H1 (cell line): ENCODE data around the gene KCNJ12. TPM values are rescaled to one million over a fixed set of nuclear protein-coding genes. Genes with fewer than 3 reads are reported as not detected.
A peak's percentile ranks its signal among the peaks of the same experiment; 100 is the strongest.

Source experiments
- CTCF ChIA-PET: fragments of 300-600 bp; sonication (Branson Sonifier 250); formaldehyde crosslinking; loops from one replicate; lab custom pipeline; 2021; ENCODE audit not compliant: partially characterized antibody; lab: Charles Lee
- POLR2A ChIA-PET: fragments of 300-600 bp; sonication (Branson Sonifier 250); formaldehyde crosslinking; loops from one replicate; lab custom pipeline; 2021; ENCODE audit warnings: inconsistent platforms; ENCODE audit not compliant: partially characterized antibody; lab: Charles Lee
- DNase-seq, 2 experiments: peaks; one replicate each; pipeline versions ENCODE4 v3.0.0 to v3.0.0-alpha.2; 2010 to 2022; ENCODE audit warnings: low spot score in 2 of 2, low read depth in 1 of 2, mixed read lengths in 1 of 2
- FAIRE-seq: peaks from 2 replicates; lab custom pipeline; 2011; peaks lifted over from hg19 to GRCh38; lab: Jason Lieb, UNC
- H2AFZ ChIP-seq: 2 replicates; pipeline ENCODE4 v1.8.1; 2012; ENCODE audit warnings: low read length, inconsistent platforms
- H2AK5ac ChIP-seq: 2 replicates; pipeline ENCODE4 v1.6.1; 2013; ENCODE audit warnings: low read depth, low read length
- H2BK120ac ChIP-seq: replicated peaks from 2 replicates; pipeline ENCODE3; 2013; ENCODE audit warnings: low read depth, low read length, inconsistent platforms
- H2BK12ac ChIP-seq: 2 replicates; pipeline ENCODE4 v1.6.1; 2013; ENCODE audit warnings: low read depth, low read length
- H2BK15ac ChIP-seq: 2 replicates; pipeline ENCODE4 v1.6.1; 2013; ENCODE audit warnings: low read length
- H2BK20ac ChIP-seq: 2 replicates; pipeline ENCODE4 v1.6.1; 2013; ENCODE audit warnings: low read length
- H2BK5ac ChIP-seq: 2 replicates; pipeline ENCODE4 v1.6.1; 2013; ENCODE audit warnings: low read depth, low read length
- H3K14ac ChIP-seq: 2 replicates; pipeline ENCODE4 v1.6.1; 2013; ENCODE audit warnings: inconsistent platforms; ENCODE audit not compliant: insufficient read length
- H3K18ac ChIP-seq: 2 replicates; pipeline ENCODE4 v1.6.1; 2013; ENCODE audit warnings: low read length; ENCODE audit errors: extremely low read depth
- H3K23ac ChIP-seq: 2 replicates; pipeline ENCODE4 v1.6.1; 2013; ENCODE audit warnings: inconsistent platforms; ENCODE audit not compliant: insufficient read length
- H3K23me2 ChIP-seq: 2 replicates; pipeline ENCODE4 v1.6.1; 2013; ENCODE audit warnings: low read depth, low read length
- H3K27ac ChIP-seq: 2 replicates; pipeline ENCODE4 v1.6.1; 2011; ENCODE audit warnings: low read depth, low read length, inconsistent platforms
- H3K27me3 ChIP-seq, 4 experiments: replicated peaks in 1 of 4; 1 replicate in 1 of 4; 2 replicates in 3 of 4; pipeline versions ENCODE4 v1.6.1 to v1.8.1; 2011 to 2013; ENCODE audit warnings: low read length in 3 of 4, mild to moderate bottlenecking in 3 of 4, inconsistent platforms in 2 of 4, mixed read lengths in 2 of 4, moderate library complexity in 1 of 4; ENCODE audit not compliant: control insufficient read depth in 3 of 4, insufficient read depth in 3 of 4; ENCODE audit errors: extremely low read depth in 1 of 4
- H3K36me3 ChIP-seq, 4 experiments: 2 replicates each; pipeline versions ENCODE4 v1.6.1 to v1.8.1; 2011 to 2013; ENCODE audit warnings: mild to moderate bottlenecking in 4 of 4, low read length in 3 of 4, moderate library complexity in 2 of 4, control low read depth in 1 of 4, inconsistent platforms in 1 of 4; ENCODE audit not compliant: insufficient read depth in 4 of 4, control insufficient read depth in 2 of 4
- H3K4ac ChIP-seq: replicated peaks from 2 replicates; pipeline ENCODE3; 2013; ENCODE audit warnings: low read length, low read depth, mixed read lengths, inconsistent platforms; ENCODE audit not compliant: insufficient read length
- H3K4me1 ChIP-seq, 4 experiments: replicated peaks in 1 of 4; 1 replicate in 1 of 4; 2 replicates in 3 of 4; pipeline versions ENCODE4 v1.6.1 to v1.8.1; 2011 to 2013; ENCODE audit warnings: low read length in 3 of 4, inconsistent platforms in 2 of 4, mixed read lengths in 1 of 4; ENCODE audit not compliant: insufficient read depth in 4 of 4, control insufficient read depth in 3 of 4
- H3K4me2 ChIP-seq, 2 experiments: 2 replicates each; pipeline versions ENCODE4 v1.6.1 to v1.8.1; 2011 to 2013; ENCODE audit warnings: low read depth in 2 of 2, low read length in 2 of 2, control low read depth in 1 of 2, inconsistent platforms in 1 of 2, mild to moderate bottlenecking in 1 of 2; ENCODE audit not compliant: insufficient read depth in 1 of 2
- H3K4me3 ChIP-seq, 4 experiments: fragments of 200-600, 300-600 bp in 1 of 4; sonication (generic), shearing (Covaris generic), sonication (Bioruptor Twin) in 1 of 4; 2 replicates each; pipeline versions ENCODE4 v1.5.1 to v1.8.1; 2011 to 2016; ENCODE audit warnings: low read length in 4 of 4, low read depth in 3 of 4, control low read depth in 2 of 4, inconsistent platforms in 2 of 4, mild to moderate bottlenecking in 2 of 4, mixed read lengths in 1 of 4, moderate library complexity in 1 of 4; ENCODE audit not compliant: insufficient read depth in 2 of 4; ENCODE audit errors: extremely low read depth in 1 of 4
- H3K56ac ChIP-seq: replicated peaks from 2 replicates; pipeline ENCODE3; 2013; ENCODE audit warnings: low read depth, mild to moderate bottlenecking, mixed read lengths, low read length, inconsistent platforms; ENCODE audit not compliant: insufficient read length
- H3K79me1 ChIP-seq: 2 replicates; pipeline ENCODE4 v1.6.1; 2013; ENCODE audit warnings: low read depth, low read length, control low read depth
- H3K79me2 ChIP-seq, 2 experiments: 2 replicates each; pipeline versions ENCODE4 v1.6.1 to v1.8.1; 2012 to 2013; ENCODE audit warnings: low read length in 2 of 2, mild to moderate bottlenecking in 2 of 2, inconsistent platforms in 1 of 2; ENCODE audit not compliant: insufficient read depth in 2 of 2, control insufficient read depth in 1 of 2
- H3K9ac ChIP-seq, 4 experiments: replicated peaks in 1 of 4; 1 replicate in 1 of 4; 2 replicates in 3 of 4; pipeline versions ENCODE4 v1.6.1 to v1.8.1; 2011 to 2013; ENCODE audit warnings: low read depth in 3 of 4, low read length in 3 of 4, control low read depth in 2 of 4, mild to moderate bottlenecking in 2 of 4, moderate library complexity in 2 of 4, inconsistent platforms in 1 of 4; ENCODE audit errors: extremely low read depth in 1 of 4
- H3K9me3 ChIP-seq, 2 experiments: 2 replicates each; pipeline versions ENCODE4 v1.6.1 to v1.8.1; 2012 to 2013; ENCODE audit warnings: mild to moderate bottlenecking in 2 of 2, moderate library complexity in 2 of 2, control low read depth in 1 of 2, inconsistent platforms in 1 of 2, low read depth in 1 of 2, low read length in 1 of 2, mixed read lengths in 1 of 2; ENCODE audit not compliant: insufficient read depth in 2 of 2
- H4K20me1 ChIP-seq, 2 experiments: replicated peaks in 1 of 2; 2 replicates each; pipeline versions ENCODE3 to v1.8.1; 2011 to 2013; ENCODE audit warnings: inconsistent platforms in 2 of 2, low read length in 2 of 2, mild to moderate bottlenecking in 1 of 2; ENCODE audit not compliant: insufficient read depth in 2 of 2, control insufficient read depth in 1 of 2
- H4K5ac ChIP-seq: 2 replicates; pipeline ENCODE4 v1.6.1; 2013; ENCODE audit warnings: low read length, low read depth, mixed read lengths, inconsistent platforms; ENCODE audit not compliant: insufficient read length
- H4K8ac ChIP-seq: 2 replicates; pipeline ENCODE4 v1.8.0; 2013; ENCODE audit warnings: mild to moderate bottlenecking, moderate library complexity, low read length, inconsistent platforms; ENCODE audit not compliant: insufficient read depth; ENCODE audit errors: extremely low read depth
- H4K91ac ChIP-seq: replicated peaks from 2 replicates; pipeline ENCODE3; 2013; ENCODE audit warnings: low read length, mixed read lengths, inconsistent platforms; ENCODE audit not compliant: insufficient read length
- EP300 ChIP-seq, 2 experiments: IDR thresholded peaks; 1 replicate in 1 of 2; 2 replicates in 1 of 2; pipeline ENCODE4 v1.6.1; 2011 to 2012; ENCODE audit warnings: low read depth in 2 of 2, low read length in 2 of 2, mild to moderate bottlenecking in 2 of 2, borderline replicate concordance in 1 of 2, inconsistent platforms in 1 of 2, moderate library complexity in 1 of 2
- GTF2F1 ChIP-seq: IDR thresholded peaks from 2 replicates; pipeline ENCODE4 v1.6.1; 2012; ENCODE audit warnings: low read depth, low read length, improper control_type of control experiment, borderline replicate concordance
- KDM5A ChIP-seq: fragments of 200-600 bp; IDR thresholded peaks from 2 replicates; pipeline ENCODE4 v1.7.1; 2012; ENCODE audit warnings: mild to moderate bottlenecking, low read length, inconsistent platforms, mixed read lengths
- MAX ChIP-seq: IDR thresholded peaks from 2 replicates; pipeline ENCODE4 v1.6.1; 2012; ENCODE audit warnings: inconsistent platforms
- NANOG ChIP-seq: IDR thresholded peaks from 2 replicates; pipeline ENCODE4 v1.6.1; 2011; ENCODE audit warnings: low read length, low read depth, mild to moderate bottlenecking, inconsistent platforms; ENCODE audit not compliant: insufficient read depth, poor library complexity, severe bottlenecking
- PHF8 ChIP-seq: fragments of 200-600 bp; sonication (generic); conservative IDR thresholded peaks from 2 replicates; pipeline ENCODE4 v1.7.1; 2012; ENCODE audit warnings: low read depth, mild to moderate bottlenecking, inconsistent platforms, low read length, moderate library complexity
- RXRA ChIP-seq: IDR thresholded peaks from 2 replicates; pipeline ENCODE4 v1.6.1; 2011; ENCODE audit warnings: low read depth, mild to moderate bottlenecking, low read length, moderate library complexity; ENCODE audit not compliant: insufficient read depth
- SIRT6 ChIP-seq: IDR thresholded peaks from one replicate; pipeline ENCODE4 v1.7.1; 2012; ENCODE audit warnings: low read length, inconsistent platforms
- SIX5 ChIP-seq: IDR thresholded peaks from 2 replicates; pipeline ENCODE4 v1.6.1; 2011; ENCODE audit warnings: mild to moderate bottlenecking, low read depth, low read length
- SP1 ChIP-seq: IDR thresholded peaks from 2 replicates; pipeline ENCODE4 v1.6.1; 2011; ENCODE audit warnings: low read depth, low read length
- SP2 ChIP-seq: IDR thresholded peaks from 2 replicates; pipeline ENCODE4 v1.6.1; 2012; ENCODE audit warnings: mild to moderate bottlenecking, low read length, inconsistent platforms
- SRF ChIP-seq: IDR thresholded peaks from 2 replicates; pipeline ENCODE4 v1.6.1; 2011; ENCODE audit warnings: mild to moderate bottlenecking, low read depth, low read length, moderate library complexity
- TEAD4 ChIP-seq: IDR thresholded peaks from 2 replicates; pipeline ENCODE4 v1.6.1; 2012; ENCODE audit warnings: low read depth, low read length, inconsistent platforms, mixed read lengths
- WGBS, 2 experiments: shearing (Covaris generic) in 1 of 2; methylation state at CpG; one replicate each; pipeline versions ENCODE4 v1.1.6 to v1.1.7; 2013 to 2015; ENCODE audit warnings: low lambda C conversion rate in 2 of 2, mixed read lengths in 2 of 2, inconsistent platforms in 1 of 2, low coverage in 1 of 2, missing lambda C conversion rate in 1 of 2; ENCODE audit not compliant: insufficient replicate concordance in 2 of 2, insufficient coverage in 1 of 2, insufficient read length in 1 of 2; ENCODE audit errors: extremely low coverage in 1 of 2, missing lambda C conversion rate in 1 of 2; 5-methylcytosine and 5-hydroxymethylcytosine counted together
- polyA plus RNA-seq, 7 experiments: library from polyadenylated mRNA; depleted of rRNA in 3 of 7; stranded (reverse) in 5 of 7; unstranded in 2 of 7; fragments of >200 nt in 5 of 7; fragments of 200-250 nt in 2 of 7; gene quantifications; 1 replicate in 5 of 7; 2 replicates in 1 of 7; 4 replicates in 1 of 7; pipeline versions ENCODE4 v1.2.1 to v1.2.3, GENCODE V29; 2011 to 2013; ENCODE audit warnings: missing spikeins in 2 of 7, mixed read lengths in 2 of 7
- total RNA-seq: library from RNA; stranded (reverse); fragmentation: NEBNext Ultra II Directional; extraction: Animal tissue kit (Norgen Biotek cat#: 25700); gene quantifications from 2 replicates; pipeline ENCODE4 v1.2.1, GENCODE V29; 2021

KCNJ12 gene
- total and polyA plus RNA-seq, 2 of the 8 experiments (the other 6 are each of a cell fraction or from before 2014, with no cell fraction given), result 1.2 to 1.5 TPM

DNA sequence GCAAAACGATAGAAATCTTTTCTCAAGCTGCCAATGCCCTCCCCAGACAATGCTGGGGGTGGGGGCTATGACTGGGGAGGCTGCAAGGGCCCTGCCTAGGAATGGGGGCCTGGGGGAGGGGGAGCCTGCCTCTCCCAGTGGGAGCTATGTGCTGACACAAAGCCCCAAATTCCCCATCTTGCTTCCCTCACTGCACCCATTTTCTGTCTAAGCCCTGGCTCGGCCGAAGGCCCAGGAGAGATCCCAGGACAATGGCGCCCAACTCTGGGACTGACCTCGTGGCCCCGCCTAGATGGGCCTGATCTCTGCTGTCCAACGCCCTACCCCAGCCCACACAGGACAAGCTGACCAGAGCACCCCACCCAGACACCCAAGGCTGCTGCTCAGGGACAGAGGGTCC is 11.1 kb upstream of the KCNJ12 start:
- Histone ChIP-seq H2BK120ac (no peak overlapping the region), H4K8ac (no peak overlapping the region; the same call in 1 of the 2 replicates), H3K14ac (no peak overlapping the region), H3K23me2 (peaks cover 15% of the 10 kb centered on the region; the same call in 1 of the 2 replicates), H3K4me1 (peaks cover 0 to 7% (median 5%) of the 10 kb centered on the region in 4 experiments; a peak in 6 of 7 replicates), H3K4me3 (no peak overlapping the region), H4K91ac (no peak overlapping the region), H4K20me1 (peaks cover 0 to 4% of the 10 kb centered on the region in 2 experiments), H2BK12ac (no peak overlapping the region), H3K9ac (no peak overlapping the region), H2BK20ac (no peak overlapping the region), H3K79me2 (no peaks in the 10 kb centered on the region), H3K4ac (no peak overlapping the region), H2AK5ac (0 out of 2 replicates have a peak overlapping the region, but pooled peaks have one; percentile 24), H4K5ac (no peak overlapping the region), H2BK5ac (no peak overlapping the region), H2BK15ac (no peak overlapping the region), H3K9me3 (no peaks in the 10 kb centered on the region), H3K27me3 (peaks cover 0 to 4% (median 1%) of the 10 kb centered on the region in 4 experiments; a peak in 2 of 7 replicates), H3K56ac (no peak overlapping the region), H3K27ac (no peak overlapping the region), H3K23ac (no peak overlapping the region), H3K79me1 (no peaks in the 10 kb centered on the region), H3K36me3 (no peaks in the 10 kb centered on the region), H3K18ac (no peak overlapping the region), H3K4me2 (no peak overlapping the region), H2AFZ (no peak overlapping the region)
- FAIRE-seq (no peak), DNase-seq (no peak)
- WGBS, 2 experiments, result 79% methylated on average over 7 of the region's 7 CpGs; no CpG with 5 or more reads in 1 of the 2 experiments
- POLR2A ChIA-PET, result interaction anchor here (1.1 kb wide), 2 partner anchors 8 to 10 kb away, joined by 3 read pairs; no protein-coding TSS in a partner anchor
- CTCF ChIA-PET, result interaction anchor here (1.5 to 2.0 kb wide), 2 partner anchors 10 to 92 kb away, joined by 4 to 7 read pairs; no protein-coding TSS in a partner anchor
- TF ChIP-seq KDM5A (no peak), SP2 (no peak), SIX5 (no peak), MAX (no peak), PHF8 (no peak), SIRT6 (no peak), SRF (no peak), EP300 (IDR thresholded peaks at IDR 0.05; ENCODE audit: borderline replicate concordance in 1 of 2, low read depth in 2 of 2, low read length in 2 of 2) (no peak), SP1 (no peak), TEAD4 (no peak), GTF2F1 (no peak), NANOG (no peak), RXRA (no peak)
